GM12872 (cell line): ENCODE measurements around the gene AMPD2.

Experiments used
- TF ChIP-seq, protein P1 (sequence below): IDR thresholded peaks from 3 replicates; pipeline ENCODE4 v1.5.1; 2011; ENCODE audit warnings: low read depth, mild to moderate bottlenecking, low read length, moderate library complexity; ENCODE audit not compliant: insufficient read depth

The AMPD2 gene

DNA sequence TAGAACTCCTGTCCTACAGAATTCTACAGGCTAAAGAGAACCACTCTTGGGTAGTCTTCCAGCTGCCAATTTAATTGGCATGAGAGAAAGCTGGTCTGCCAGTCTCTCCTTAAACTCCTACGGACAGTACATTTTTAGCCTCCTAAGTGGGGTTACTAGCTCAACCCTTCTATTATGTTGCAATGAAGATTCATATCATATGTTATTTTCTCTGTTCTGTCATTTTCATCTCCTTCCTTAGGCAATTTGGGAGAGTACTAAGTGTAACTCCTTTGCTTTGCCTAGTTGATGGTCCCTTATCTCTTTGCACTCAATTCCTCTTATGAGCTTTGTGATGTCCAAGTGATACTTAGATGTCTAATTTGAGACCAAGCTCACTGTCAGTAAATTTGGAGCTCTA lies 14.3 kb upstream of the AMPD2 start:
- TF ChIP-seq, protein P1, sequence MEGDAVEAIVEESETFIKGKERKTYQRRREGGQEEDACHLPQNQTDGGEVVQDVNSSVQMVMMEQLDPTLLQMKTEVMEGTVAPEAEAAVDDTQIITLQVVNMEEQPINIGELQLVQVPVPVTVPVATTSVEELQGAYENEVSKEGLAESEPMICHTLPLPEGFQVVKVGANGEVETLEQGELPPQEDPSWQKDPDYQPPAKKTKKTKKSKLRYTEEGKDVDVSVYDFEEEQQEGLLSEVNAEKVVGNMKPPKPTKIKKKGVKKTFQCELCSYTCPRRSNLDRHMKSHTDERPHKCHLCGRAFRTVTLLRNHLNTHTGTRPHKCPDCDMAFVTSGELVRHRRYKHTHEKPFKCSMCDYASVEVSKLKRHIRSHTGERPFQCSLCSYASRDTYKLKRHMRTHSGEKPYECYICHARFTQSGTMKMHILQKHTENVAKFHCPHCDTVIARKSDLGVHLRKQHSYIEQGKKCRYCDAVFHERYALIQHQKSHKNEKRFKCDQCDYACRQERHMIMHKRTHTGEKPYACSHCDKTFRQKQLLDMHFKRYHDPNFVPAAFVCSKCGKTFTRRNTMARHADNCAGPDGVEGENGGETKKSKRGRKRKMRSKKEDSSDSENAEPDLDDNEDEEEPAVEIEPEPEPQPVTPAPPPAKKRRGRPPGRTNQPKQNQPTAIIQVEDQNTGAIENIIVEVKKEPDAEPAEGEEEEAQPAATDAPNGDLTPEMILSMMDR, result no peak

DNA sequence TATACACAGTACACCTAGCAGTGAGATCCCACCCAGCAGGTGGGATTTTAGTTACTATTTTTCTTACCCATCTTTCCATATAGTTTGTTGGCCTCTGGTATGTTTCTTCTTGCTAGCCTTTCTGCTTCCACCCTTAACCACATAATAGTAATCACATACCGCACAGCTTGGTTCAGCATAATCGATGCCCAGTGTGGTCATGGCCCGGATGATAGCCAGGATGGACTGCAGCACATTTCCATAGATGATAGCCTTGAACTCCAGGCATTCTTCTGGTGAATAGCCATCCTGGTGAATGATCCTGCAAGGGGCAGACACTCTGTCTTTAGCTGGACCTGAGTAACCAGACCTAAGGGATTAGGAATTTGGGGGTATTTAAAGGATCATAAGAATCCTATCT lies 9.8 kb upstream of the AMPD2 start:
- TF ChIP-seq, protein P1, result no peak

DNA sequence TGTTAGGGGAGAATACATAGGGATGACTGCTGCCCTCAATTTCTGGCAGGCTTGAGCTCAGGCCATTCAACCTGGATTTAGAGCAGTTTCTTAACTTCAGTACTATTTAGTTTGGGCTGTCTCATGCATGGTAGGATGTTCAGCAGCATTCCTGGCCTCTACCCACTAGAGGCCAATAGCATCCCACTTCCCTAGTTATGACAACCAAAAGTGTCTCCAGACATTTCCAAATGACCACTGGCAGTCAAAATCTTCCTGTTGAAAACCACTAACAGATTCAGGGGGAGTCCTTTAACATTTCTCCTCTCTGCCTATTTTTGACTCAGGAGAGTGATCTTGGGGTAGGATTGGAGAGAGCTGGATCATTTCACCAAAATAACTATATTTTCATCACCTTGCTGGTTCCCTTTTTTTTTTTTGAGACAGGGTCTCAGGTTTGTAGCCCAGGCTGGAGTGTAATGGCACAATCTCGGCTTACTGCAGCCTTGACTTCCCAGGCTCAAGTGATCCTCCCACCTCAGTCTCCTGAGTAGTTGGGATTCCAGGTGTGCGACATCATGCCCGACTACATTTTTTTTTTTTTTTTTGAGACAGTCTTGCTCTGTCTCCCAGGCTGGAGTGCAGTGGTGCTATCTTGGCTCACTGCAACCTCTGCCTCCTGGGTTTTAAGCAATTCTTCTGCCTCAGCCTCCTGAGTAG lies 8.9 kb upstream of the AMPD2 start:
- TF ChIP-seq, protein P1, result no peak

DNA sequence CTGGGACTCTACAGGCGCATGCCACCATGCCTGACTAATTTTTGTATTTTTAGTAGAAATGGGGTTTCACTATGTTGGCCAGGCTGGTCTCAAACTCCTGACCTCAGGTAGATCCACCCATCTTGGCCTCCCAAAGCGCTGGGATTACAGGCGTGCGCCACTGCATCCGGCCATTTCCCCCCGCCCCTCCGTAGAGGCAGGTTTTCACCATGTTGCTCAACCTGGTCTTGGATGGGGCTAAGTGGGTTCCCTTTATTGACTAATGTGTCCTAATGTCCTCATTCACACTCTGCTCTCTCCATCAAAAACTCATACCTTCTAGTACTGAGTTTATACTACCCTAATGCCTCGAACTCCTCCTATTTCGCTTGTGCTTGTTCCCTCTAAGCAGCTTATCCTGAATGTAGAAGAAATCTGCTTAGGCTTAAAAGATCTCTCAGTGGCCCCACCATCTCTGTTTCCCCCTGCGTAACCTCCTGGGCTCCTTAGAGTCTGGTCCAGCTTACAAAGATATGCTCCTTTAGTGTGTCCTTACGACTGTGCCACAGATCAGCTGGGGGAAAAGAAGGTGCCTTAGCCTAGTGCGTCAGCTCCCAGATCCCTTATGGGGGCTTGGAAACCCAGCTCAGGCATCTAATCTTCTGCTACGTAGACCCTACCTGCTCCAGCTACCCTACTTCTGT lies 8.2 kb upstream of the AMPD2 start:
- TF ChIP-seq, protein P1, result no peak

DNA sequence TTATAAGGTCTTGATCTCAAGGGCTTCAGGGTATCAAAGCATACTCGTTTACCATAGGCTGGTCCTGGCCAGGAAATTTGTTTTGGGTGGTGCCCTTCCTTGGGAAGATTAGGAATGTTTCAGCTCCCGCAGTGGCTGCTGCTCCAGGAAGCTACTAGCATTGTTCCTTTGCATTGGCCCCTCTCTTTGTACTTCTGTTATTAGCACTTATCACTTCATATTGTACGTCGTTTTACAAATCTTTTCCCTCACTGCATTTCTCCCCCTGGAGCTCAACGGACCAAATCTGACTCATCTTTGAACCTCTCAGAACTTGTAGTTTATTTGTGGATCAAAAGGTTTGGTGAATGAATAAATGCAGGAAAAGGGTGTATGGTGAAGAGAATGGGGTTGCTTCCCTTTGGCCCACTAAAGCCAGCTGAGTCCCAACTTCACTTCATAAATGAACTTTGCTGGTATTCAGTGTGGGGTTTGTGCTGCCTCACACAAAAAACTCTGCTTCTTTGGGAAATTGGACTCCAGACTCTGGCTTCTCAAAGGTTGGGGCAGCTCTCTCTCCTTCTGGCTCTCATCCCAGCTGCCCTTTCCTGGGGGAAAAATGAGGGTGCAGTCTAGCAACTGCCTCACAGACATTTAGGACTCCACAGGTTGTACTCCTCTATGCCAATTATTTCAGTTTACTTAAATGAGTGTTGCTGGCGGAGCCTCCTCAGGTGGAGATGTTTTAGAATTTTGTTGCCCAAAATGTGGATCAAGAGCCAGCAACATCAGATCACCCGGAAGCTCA lies 6.1 kb upstream of the AMPD2 start:
- TF ChIP-seq, protein P1, result no peak

DNA sequence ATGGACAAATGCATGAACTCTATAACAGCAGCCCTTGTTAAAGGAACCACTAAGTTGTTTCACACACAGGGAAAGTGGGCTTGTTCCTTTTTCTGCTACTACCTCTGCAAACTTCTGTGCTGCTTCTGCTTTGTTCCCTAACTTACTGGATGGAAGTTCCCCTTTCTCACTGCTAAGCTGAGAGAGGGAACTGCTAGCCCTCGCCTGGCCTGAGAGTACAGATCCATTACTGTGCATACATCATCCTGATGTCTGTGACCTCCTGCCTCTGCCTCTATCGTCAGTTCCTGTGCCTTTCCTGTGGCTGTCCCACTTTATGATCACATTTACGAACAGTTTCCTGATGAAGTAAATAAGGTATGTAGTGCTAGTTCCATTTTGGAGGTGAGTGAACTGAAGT lies 3.8 kb upstream of the AMPD2 start:
- TF ChIP-seq, protein P1, result no peak

DNA sequence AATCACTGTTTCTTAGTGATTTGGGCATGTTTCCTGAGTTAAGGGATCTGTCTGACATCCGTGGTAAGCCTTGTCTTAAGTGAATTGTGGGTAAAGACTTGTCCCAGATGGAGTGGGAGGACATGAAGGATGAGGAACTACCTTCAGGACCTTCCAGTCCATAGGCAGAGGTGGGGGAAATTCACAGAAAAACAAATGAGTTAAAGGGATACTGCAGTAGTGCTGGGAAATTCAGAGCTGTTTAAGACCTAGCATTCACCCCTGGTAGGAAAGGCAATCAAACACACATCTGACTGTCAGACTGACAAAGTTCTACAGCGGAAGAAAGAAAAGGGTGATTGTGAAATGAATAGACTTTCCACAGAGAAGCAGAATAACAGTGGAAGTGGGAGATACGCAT lies 3.2 kb upstream of the AMPD2 start:
- TF ChIP-seq, protein P1, result no peak
